ENCODE measurements around the gene KDELR3. TPM values are rescaled to one million over a fixed set of nuclear protein-coding genes. Genes with fewer than 3 reads are reported as not detected.

The KDELR3 gene
- total and polyA plus RNA-seq, 2 donors (not counting 1 experiment from before 2014, with no cell fraction given), result 78.8 to 305 TPM

DNA sequence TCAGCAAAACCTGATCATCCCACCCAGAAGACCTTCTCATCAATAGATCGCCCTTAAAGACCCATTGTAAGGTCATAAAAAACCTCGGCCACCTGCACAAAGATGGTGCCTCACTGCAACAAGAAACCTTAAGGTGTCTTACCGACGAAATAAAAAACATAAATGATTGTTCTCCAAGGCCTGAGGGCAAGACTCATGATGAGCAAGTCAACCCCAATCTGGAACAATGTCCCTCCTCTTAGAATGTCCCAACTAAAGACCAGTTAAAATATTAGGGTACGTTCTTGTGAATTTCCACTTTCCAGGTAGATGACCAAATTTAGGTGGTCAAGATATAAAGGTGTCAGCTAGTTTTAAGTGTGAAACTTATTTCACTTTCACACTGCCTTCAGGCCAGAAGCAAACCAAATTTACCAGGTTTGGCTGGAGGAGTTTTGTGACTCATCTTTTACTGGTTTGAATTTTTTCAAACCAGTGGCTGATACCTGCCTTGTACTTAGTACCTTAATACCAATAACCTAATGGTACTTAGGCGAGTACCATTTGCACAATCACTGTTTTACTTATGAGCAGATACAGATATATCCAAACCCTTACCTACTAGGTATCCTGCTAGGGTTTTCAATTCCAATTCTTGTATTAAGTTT lies 14.9 kb downstream of the KDELR3 start:
- Histone ChIP-seq H3K27ac (ENCODE audit: insufficient read depth, low read length) (no peak overlapping the region), H4K20me1 (ENCODE audit: control insufficient read depth, extremely low read depth, insufficient read depth, low read length) (no peaks in the 10 kb centered on the region)

DNA sequence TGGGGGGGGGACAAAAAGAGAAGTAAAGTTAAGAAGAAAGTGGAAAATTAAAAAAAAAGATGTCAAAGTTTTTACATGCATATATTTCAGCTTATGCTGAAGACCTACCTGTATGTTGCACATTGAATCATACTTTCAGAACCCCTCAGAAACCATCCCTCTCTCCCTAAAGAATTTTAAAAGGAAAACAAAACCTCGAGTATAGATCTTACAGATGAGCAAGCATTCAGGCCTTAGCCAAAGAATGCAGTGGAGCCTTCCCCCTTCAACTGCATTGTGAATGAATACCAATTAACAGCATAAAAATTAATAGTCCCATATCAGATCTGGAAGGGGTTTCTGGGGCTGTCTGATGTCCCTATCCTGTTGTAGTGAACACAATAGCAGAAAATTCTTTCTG lies 16.3 kb downstream of the KDELR3 start:
- H3K27ac ChIP-seq (ENCODE audit: insufficient read depth, low read length), result no peak overlapping the region
- peaks cover 20% of the 10 kb centered on the region for H3K36me3 ChIP-seq (ENCODE audit: control insufficient read depth, insufficient read depth, low read length)
- no peaks in the 10 kb centered on the region for H4K20me1 ChIP-seq (ENCODE audit: control insufficient read depth, extremely low read depth, insufficient read depth, low read length)

More for the DNA sequence above, 14.9 kb downstream of the KDELR3 start:
- H3K9ac ChIP-seq (ENCODE audit: insufficient read depth, low read length), result no peak overlapping the region
- peaks cover 12% of the 10 kb centered on the region for H3K36me3 ChIP-seq (ENCODE audit: control insufficient read depth, insufficient read depth, low read length)
- no peak overlapping the region for H3K4me3 ChIP-seq (replicated peaks in 1 of 4; ENCODE audit: control extremely low read depth in 1 of 4, insufficient read depth in 1 of 4, low read depth in 3 of 4, low read length in 4 of 4)
- no peak overlapping the region for H2AFZ ChIP-seq (ENCODE audit: low read length)
- no peak overlapping the region for H3K4me2 ChIP-seq (ENCODE audit: extremely low read depth, insufficient read depth, low read length)
- TF ChIP-seq EZH2 (IDR thresholded peaks at IDR 0.05; ENCODE audit: low read length, missing control alignments), result no peak
- TF ChIP-seq, protein P1, sequence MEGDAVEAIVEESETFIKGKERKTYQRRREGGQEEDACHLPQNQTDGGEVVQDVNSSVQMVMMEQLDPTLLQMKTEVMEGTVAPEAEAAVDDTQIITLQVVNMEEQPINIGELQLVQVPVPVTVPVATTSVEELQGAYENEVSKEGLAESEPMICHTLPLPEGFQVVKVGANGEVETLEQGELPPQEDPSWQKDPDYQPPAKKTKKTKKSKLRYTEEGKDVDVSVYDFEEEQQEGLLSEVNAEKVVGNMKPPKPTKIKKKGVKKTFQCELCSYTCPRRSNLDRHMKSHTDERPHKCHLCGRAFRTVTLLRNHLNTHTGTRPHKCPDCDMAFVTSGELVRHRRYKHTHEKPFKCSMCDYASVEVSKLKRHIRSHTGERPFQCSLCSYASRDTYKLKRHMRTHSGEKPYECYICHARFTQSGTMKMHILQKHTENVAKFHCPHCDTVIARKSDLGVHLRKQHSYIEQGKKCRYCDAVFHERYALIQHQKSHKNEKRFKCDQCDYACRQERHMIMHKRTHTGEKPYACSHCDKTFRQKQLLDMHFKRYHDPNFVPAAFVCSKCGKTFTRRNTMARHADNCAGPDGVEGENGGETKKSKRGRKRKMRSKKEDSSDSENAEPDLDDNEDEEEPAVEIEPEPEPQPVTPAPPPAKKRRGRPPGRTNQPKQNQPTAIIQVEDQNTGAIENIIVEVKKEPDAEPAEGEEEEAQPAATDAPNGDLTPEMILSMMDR (conservative IDR thresholded peaks at IDR 0.05 in 1 of 2, IDR thresholded peaks at IDR 0.05 in 1 of 2; ENCODE audit: low read depth in 1 of 2, low read length in 2 of 2), result no peak
- no peak for DNase-seq (ENCODE audit: low read depth in 2 of 2)
- H3K4me1 ChIP-seq (ENCODE audit: control insufficient read depth, extremely low read depth, insufficient read depth, low read length), result peaks cover 5% of the 10 kb centered on the region
- no peaks in the 10 kb centered on the region for H3K27me3 ChIP-seq (ENCODE audit: control insufficient read depth, insufficient read depth, low read length)
- H3K9me3 ChIP-seq (ENCODE audit: control insufficient read depth, insufficient read depth, low read depth, low read length), result no peaks in the 10 kb centered on the region
- peaks cover 4% of the 10 kb centered on the region for H3K79me2 ChIP-seq (ENCODE audit: control insufficient read depth, insufficient read depth, low read length)

DNA sequence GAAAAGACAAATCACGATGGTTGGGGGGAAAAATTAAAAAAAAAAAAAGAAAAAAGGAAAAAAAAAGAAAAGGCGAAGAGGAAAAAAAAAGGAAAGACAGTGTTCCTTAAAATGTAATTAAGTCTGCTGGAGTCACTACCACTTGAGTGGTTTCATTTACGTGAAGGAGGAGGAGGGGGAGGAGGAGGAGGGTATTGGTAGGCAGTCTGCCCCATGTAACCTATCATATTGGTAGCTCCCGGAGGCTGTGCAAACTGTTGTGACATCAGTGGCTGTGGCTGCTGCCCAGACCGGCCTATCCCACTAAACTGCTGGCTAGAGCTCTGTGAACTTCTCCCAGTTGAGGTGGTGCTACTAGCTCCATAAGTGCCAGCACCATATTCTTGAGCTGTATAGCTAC lies 17.9 kb downstream of the KDELR3 start:
- Histone ChIP-seq H3K9ac (ENCODE audit: insufficient read depth, low read length) (no peak overlapping the region), H3K4me3 (replicated peaks in 1 of 4; ENCODE audit: control extremely low read depth in 1 of 4, insufficient read depth in 1 of 4, low read depth in 3 of 4, low read length in 4 of 4) (no peak overlapping the region), H3K4me1 (ENCODE audit: control insufficient read depth, extremely low read depth, insufficient read depth, low read length) (peaks cover 9% of the 10 kb centered on the region), H2AFZ (ENCODE audit: low read length) (no peak overlapping the region), H3K27ac (ENCODE audit: insufficient read depth, low read length) (no peak overlapping the region), H4K20me1 (ENCODE audit: control insufficient read depth, extremely low read depth, insufficient read depth, low read length) (no peaks in the 10 kb centered on the region), H3K9me3 (ENCODE audit: control insufficient read depth, insufficient read depth, low read depth, low read length) (no peaks in the 10 kb centered on the region), H3K27me3 (ENCODE audit: control insufficient read depth, insufficient read depth, low read length) (no peaks in the 10 kb centered on the region), H3K79me2 (ENCODE audit: control insufficient read depth, insufficient read depth, low read length) (peaks cover 25% of the 10 kb centered on the region), H3K36me3 (ENCODE audit: control insufficient read depth, insufficient read depth, low read length) (peaks cover 29% of the 10 kb centered on the region), H3K4me2 (ENCODE audit: extremely low read depth, insufficient read depth, low read length) (no peak overlapping the region)
- no peak for TF ChIP-seq EZH2 (IDR thresholded peaks at IDR 0.05; ENCODE audit: low read length, missing control alignments)
- TF ChIP-seq, protein P1 (conservative IDR thresholded peaks at IDR 0.05 in 1 of 2, IDR thresholded peaks at IDR 0.05 in 1 of 2; ENCODE audit: low read depth in 1 of 2, low read length in 2 of 2), result no peak
- no peak for DNase-seq (ENCODE audit: low read depth in 2 of 2)

More for the DNA sequence above, 16.3 kb downstream of the KDELR3 start:
- Histone ChIP-seq H2AFZ (ENCODE audit: low read length) (no peak overlapping the region), H3K9me3 (ENCODE audit: control insufficient read depth, insufficient read depth, low read depth, low read length) (no peaks in the 10 kb centered on the region), H3K27me3 (ENCODE audit: control insufficient read depth, insufficient read depth, low read length) (no peaks in the 10 kb centered on the region), H3K9ac (ENCODE audit: insufficient read depth, low read length) (no peak overlapping the region), H3K4me3 (replicated peaks in 1 of 4; ENCODE audit: control extremely low read depth in 1 of 4, insufficient read depth in 1 of 4, low read depth in 3 of 4, low read length in 4 of 4) (no peak overlapping the region), H3K4me2 (ENCODE audit: extremely low read depth, insufficient read depth, low read length) (no peak overlapping the region), H3K79me2 (ENCODE audit: control insufficient read depth, insufficient read depth, low read length) (peaks cover 14% of the 10 kb centered on the region), H3K4me1 (ENCODE audit: control insufficient read depth, extremely low read depth, insufficient read depth, low read length) (peaks cover 5% of the 10 kb centered on the region)
- no peak for DNase-seq (ENCODE audit: low read depth in 2 of 2)
- no peak for TF ChIP-seq EZH2 (IDR thresholded peaks at IDR 0.05; ENCODE audit: low read length, missing control alignments)
- TF ChIP-seq, protein P1 (conservative IDR thresholded peaks at IDR 0.05 in 1 of 2, IDR thresholded peaks at IDR 0.05 in 1 of 2; ENCODE audit: low read depth in 1 of 2, low read length in 2 of 2), result no peak

Measured in fibroblast of lung (primary cell).